T-helper 22 cell (primary cell): ENCODE results near the gene RSRC1.

Source experiments
- DNase-seq: peaks from one replicate; pipeline ENCODE4 v3.0.0-alpha.2; 2020; ENCODE audit warnings: low read depth

The RSRC1 gene

DNA sequence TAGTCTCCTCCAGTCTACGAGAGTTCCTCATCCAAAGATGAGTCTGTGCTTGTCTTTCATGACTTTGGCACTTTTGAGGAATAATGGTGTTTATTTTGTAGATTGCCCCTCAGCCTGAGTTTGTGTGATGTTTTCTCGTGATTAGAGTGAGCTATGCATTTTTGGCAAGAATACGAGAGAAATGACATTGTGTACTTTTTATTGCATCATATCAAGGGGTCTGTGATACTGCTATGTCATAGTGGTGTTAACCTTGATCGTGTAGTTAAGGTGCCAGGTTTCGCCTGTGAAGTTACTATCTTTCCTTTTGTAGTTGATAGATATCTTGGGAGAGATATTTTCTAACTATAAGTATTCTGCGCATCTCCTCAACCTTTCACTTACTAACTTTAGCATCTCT is 18.9 kb downstream of the RSRC1 start:
- DNase-seq: no peak

- DNase-seq: no peak
These were observed 24.5 kb downstream of the RSRC1 start for GRCh38 chr3:158134363-158134762.

DNA sequence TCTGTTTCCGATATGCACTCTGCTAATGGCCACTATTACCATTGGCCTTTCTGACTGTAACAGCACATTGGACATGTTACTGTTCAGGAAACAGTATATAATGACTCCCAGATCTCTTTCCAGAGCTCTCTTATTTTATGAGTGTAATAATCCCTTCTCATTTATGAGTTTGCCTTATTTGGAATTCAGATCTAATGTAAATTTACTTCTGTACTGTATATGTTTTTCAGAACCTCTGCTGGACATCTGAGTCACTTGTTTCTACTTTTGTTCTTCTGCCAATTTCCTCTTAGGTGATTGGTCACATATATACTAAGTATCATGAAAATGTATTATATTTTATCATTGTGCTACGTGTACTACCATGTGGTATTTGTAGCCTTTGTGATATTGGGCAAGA is 30.5 kb downstream of the RSRC1 start:
- no peak for DNase-seq

DNA sequence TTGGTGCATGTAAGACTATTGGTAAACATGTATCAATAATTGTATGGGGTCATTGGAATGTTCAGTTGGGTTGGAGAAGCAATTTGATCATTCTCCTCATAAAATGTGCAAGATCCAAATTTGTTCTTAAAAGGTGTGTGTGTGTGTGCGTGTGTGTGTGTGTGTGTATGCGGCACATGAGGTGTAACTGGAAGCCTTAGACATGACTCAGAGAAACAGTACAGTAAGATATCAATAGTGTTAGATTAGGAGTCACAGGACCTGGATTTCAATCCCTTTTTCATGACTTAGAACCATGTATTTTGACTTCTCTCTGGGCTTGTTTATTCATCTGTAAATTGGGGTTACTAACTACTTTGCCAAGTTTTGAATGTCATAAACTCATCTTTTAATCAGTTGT is 38.3 kb downstream of the RSRC1 start:
- DNase-seq: no peak

- no peak for DNase-seq
These were observed 42.3 kb downstream of the RSRC1 start for GRCh38 chr3:158152186-158152585.

DNA sequence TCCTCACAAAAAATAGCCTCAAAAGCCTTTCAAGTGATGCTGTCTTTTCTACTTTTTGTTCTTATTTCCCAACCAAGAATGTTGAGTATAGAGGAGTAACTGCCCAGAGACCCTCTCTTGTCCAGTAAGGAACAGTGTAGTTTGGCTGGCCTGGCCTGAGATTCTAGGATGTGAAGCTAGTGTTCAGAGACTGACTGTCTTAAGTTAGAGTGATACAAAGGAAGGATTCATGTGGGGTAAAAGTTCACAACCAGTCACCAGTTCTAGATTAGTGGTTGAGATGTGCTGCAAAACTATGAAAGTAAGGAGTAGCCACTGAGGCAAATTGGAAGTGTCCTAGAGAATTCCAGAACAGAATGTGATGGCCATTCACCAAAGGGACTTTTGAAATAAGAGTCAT is 49.1 kb downstream of the RSRC1 start:
- DNase-seq: no peak

DNA sequence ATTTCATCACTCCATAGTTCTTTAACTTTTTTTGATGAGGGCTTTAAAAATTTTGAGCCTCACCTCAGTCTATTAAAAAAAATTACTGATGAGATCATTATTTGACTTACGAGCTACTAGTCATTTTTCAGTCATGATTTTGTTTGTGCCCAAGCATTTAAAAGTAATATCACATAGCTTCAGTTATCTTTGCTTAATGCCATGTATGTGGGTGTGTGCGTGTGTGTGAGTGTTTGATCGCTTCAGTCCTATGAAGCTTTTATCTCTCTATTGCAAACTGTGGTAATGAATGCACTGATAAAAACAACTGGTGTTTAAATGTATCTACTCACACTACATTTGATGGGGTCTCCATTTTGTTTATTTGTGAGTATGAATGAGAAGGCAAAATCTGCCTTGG is 49.8 kb downstream of the RSRC1 start:
- DNase-seq: no peak

DNA sequence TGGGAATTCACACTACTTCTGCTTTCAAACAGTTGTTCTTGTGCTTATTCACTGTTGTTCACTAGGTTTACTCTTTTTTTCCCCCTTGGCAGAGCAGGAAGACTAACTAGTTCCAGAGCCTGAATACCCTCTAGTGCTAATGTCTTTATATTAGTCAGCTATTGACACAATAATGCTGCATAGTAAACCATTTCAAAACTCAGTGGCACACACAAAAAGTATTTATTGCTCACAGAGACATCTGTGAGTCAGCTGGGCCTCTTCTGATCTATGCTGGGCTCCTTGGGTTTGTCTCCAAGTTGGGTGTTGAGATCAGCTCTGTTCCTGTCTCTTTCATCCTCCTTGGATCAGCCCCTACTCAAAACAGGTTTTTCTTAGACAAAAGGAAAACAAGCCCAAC is 51.1 kb downstream of the RSRC1 start:
- DNase-seq: no peak

DNA sequence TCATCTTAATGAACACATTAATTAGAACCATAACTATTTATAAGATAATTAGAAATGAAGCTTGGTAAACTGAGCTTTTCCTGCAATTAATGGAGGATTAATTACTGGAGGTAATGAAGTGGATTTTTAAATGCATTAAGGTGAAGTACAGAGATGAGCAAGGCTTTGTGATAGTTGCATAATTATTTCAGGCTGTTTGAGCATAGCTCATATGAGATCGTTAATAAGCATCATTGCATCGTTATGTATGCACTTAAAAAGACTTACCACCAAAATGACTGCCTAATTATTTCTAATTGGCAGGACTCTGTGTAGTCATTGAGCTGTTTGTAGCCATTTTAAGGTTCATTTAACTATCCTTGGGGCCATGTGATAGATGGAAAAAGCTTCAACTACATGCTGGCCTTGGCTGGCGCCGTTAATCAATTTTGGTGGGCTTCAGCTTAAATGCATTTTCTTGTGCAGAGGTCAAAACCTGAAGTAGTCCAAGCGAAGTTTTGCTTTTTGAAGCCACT is 55.3 kb downstream of the RSRC1 start:
- no peak for DNase-seq

DNA sequence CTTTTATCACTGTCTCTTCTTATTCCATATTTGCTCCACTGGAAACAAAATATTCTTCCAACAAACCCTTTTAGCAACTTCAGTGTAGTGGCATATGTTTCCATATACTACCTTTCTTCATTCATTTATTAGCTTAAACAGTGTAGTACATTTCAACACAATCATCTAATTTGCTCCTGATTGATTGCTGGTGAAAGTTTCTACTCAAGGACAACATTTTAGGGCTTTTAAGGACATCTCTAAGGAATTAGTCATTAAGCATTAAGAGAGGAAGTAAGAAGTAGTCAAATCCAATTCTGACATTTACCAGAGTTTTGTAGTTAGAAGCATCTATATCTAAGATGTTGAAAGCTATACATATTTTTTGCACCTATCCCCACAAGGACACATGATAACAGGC is 55.8 kb downstream of the RSRC1 start:
- no peak for DNase-seq

DNA sequence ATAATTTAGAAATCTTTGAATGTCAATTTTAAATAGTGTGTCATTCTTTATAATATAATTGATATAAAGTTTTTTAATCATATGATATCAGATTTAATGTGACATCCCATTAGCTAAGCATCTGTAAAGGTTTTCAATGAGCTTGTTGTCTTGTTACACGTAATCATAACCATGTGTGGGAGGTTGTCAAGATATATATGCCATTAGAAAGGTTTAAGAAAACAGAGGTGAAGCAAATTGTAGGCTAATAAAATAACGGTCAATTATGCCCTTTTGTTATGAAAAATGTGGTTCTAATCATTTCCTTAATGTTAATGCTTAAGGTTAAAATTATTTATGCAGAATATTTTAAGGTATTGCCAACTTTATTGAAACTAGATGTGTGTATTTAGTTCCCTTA is 56.3 kb downstream of the RSRC1 start:
- DNase-seq: no peak

GRCh38 chr3:158167737-158168557 is 58.1 kb downstream of the RSRC1 start:
- DNase-seq: no peak

DNA sequence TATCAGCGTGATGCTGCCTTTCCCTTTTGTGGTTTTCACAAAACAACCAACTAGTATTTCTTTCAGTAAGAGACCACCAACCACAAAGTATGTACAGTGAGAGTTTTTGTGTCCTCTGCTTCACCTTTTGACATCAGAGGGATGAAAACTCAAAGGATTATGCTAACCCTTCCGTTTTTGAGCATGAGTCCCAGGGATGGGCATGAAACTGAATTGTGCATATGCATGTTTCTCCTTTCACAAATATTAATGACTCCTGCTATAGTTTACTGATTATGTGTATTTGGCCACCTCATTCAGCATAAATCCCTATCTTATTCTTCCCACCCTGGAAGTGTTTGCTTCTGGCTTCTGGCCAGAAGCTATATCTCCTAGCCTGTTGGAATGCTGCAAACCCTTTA is 59.2 kb downstream of the RSRC1 start:
- no peak for DNase-seq

DNA sequence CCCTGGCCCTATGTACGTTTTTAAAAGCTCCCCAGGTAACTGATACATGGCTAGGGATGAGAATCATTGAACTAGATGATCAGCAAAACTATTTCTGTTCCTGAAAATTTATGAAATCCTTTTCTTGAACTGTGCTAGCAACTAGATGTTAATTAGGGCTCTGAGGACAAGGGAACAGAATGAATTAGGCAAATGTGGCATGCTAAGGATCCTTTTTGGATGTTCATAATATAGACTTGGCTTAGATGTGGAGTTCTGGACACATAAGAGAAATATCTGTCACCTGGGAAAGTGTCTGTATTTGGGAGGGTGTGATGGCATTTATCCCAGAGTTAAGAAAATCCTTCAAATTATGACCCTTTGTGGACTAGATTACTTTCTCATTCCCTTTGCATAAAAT is 71.2 kb downstream of the RSRC1 start:
- DNase-seq: no peak

DNA sequence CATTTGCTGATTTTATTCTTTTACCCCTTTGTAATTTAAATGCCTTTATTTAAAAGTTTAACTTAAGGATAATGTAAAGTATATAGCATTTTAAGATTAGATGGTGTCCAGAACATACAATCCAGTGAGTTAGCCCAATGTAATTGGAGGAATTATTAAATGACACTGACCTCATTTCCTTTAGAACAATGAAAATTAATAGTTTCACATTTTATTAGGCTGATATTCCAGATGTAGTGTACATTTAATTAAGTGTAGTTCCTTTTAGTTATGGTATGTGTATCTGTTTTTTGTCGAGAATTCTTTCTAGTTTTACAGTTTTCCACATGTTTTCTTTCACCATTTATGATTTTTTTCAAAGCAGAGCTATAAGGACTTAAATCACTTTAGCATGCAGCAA is 75.8 kb downstream of the RSRC1 start:
- DNase-seq: no peak

GRCh38 chr3:158200955-158201354 is 91.1 kb downstream of the RSRC1 start:
- DNase-seq: no peak

DNA sequence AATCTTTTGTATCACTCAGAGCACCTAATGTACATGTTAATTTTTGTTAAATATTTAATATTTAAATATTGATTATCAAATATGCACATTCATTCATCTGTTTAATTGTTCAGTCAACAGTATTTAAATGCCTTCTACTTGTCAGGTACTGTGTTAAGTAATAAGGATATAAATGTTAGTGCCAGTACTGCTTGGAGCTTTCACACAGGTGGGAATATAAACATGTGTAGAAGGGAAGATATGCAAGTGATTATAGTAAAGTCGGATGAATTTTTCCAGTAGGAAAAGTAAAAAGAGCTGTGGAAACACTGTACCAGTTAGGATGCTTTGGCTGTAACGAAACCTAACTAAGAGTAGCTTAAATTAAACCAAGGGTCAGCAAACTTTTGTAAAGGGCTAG is 95.4 kb downstream of the RSRC1 start:
- no peak for DNase-seq

DNA sequence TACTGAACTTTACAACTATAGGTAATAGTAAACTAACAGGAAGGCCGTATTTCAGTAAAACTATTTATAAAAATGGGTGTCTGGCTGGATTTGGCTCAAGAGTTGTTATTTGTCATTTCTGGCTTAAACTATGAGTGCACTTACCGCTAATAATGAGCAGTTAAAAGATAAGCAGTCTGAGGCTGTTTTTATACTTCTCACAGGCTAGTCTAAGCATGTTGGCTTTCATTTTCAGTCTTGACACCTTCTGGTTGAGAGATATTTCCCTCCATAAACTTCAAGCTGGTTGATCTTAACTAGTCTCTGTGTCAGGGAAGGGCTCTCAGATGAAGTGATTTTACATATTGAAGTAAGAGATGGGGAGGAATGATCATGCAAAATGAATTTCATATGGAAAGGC is 96.1 kb downstream of the RSRC1 start:
- DNase-seq: no peak

DNA sequence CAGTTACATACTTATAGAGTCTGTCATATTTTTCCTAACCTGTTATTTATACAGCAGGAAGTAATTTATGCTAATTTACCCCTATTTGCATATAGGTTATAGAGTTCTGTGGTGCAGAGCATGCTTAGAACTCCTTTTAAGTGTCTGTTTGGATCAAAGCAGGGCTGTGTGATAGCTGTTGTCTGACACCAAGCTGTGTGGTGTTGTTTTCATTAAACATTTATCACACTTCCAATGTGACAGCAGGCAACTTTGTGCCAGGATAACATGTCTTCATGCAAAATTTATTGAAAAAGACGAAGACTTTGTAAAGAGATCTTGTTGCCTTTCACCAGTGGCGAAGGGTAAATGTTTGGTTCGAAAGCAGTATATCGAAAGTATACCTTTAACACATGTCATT is 100.2 kb downstream of the RSRC1 start:
- DNase-seq: no peak

- DNase-seq: no peak
These were observed 103.6 kb downstream of the RSRC1 start for GRCh38 chr3:158213461-158213860.

DNA sequence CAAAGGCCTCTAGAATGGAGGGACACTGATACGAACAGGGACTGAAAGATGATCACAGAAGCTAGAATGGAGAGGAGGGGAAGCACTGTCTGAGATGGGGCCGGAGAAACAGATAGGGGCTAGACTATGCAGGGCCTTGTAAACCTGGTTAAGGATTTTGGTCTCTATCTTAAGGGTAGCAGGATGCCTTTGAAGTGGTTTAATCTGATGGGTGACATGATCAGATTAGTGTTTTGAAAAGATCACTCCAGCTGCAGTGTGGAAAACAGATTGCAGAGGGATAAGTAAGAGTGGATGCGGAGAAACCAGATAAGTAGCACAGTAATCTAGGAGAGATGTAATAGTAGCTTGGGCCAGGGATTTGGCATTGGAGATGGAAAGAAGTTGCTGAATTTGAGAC is 108.1 kb downstream of the RSRC1 start:
- DNase-seq: no peak

- no peak for DNase-seq
These were observed 110.7 kb downstream of the RSRC1 start for GRCh38 chr3:158220575-158220974.

- no peak for DNase-seq
These were observed 111.5 kb downstream of the RSRC1 start for GRCh38 chr3:158221426-158221825.

GRCh38 chr3:158226429-158226828 is 116.5 kb downstream of the RSRC1 start:
- DNase-seq: no peak
